Right renal cortex interstitium (tissue), 3 donors: ENCODE measurements around the gene AMZ1. TPM values are rescaled to one million over a fixed set of nuclear protein-coding genes. Genes with fewer than 3 reads are reported as not detected.

Experiments
- DNase-seq, 3 donors: peaks; one replicate each; pipeline ENCODE4 v3.0.0-alpha.2; 2013; ENCODE audit warnings: low read depth in 3 of 3, low spot score in 2 of 3
- polyA plus RNA-seq, 3 donors: library from polyadenylated mRNA; unstranded; fragments of 120-200 nt; gene quantifications; one replicate each; pipeline ENCODE4 v1.2.1, GENCODE V29; 2013; ENCODE audit not compliant: insufficient read length in 3 of 3

AMZ1 gene
- polyA plus RNA-seq, 3 donors, result 0.08 to 0.29 (median 0.27) TPM

- DNase-seq, result no peak
Measured at GRCh38 chr7:2650451-2650850, 37.6 kb upstream of the AMZ1 start.

DNA sequence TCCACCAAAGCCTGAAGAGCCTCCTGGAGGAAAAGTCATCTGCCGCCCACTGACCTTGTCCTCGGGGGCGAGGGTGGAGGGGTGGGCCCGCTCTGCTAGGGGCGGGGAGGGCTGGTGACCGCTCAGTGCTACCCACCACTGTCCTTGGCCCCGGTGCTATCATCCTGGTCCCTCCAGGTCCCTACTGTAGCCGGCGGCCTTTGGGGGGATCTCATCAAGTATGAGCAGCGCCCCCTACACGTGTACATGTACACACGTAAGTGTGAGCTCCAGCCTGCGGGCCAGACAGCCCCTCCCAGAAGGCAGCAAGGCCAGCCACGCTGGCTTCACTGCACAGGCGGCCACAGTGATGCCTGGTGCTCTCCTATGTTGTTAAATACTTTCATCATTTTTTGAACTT, 36.7 kb upstream of the AMZ1 start:
- DNase-seq, result no peak

GRCh38 chr7:2651847-2652735, 35.9 kb upstream of the AMZ1 start:
- DNase-seq, result no peak

- no peak for DNase-seq
Measured at GRCh38 chr7:2652736-2653060, 35.3 kb upstream of the AMZ1 start.

GRCh38 chr7:2654059-2654458, 33.9 kb upstream of the AMZ1 start:
- DNase-seq, result no peak

DNA sequence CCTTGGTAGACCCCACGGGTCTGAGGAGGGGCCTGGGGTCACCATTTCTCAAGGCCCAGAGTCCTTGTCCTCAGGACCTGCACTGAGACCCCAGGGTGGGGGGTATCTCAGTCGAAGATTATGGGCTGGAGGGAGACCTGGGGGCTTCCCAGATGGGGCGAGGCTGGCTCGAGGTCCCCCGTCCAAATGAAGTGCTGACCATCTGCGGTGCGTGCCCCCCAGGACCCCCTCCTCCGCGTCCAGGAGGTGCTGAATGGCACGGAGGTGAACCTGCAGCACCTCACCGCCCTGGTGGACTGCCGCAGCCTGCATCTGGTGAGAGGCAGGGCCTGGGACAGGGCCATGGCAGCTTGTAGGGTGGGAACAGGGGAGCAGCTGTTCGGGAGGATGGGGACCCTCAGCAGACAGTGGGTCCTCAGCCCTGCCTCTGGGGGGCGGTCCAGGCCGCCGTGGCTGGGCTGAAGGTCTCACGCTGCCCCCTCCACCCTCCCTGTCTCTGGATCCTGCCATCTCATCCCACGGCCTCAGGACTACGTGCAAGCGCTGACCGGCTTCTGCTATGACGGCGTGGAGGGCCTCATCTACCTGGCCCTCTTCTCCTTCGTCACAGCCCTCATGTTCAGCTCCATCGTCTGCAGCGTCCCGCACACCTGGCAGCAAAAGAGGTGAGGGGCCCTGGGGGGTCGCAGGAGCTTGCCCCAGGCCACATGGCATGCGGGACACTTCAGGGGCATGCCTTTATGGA, 32.0 kb upstream of the AMZ1 start:
- DNase-seq, result no peak

GRCh38 chr7:2657208-2657607, 30.8 kb upstream of the AMZ1 start:
- no peak for DNase-seq

DNA sequence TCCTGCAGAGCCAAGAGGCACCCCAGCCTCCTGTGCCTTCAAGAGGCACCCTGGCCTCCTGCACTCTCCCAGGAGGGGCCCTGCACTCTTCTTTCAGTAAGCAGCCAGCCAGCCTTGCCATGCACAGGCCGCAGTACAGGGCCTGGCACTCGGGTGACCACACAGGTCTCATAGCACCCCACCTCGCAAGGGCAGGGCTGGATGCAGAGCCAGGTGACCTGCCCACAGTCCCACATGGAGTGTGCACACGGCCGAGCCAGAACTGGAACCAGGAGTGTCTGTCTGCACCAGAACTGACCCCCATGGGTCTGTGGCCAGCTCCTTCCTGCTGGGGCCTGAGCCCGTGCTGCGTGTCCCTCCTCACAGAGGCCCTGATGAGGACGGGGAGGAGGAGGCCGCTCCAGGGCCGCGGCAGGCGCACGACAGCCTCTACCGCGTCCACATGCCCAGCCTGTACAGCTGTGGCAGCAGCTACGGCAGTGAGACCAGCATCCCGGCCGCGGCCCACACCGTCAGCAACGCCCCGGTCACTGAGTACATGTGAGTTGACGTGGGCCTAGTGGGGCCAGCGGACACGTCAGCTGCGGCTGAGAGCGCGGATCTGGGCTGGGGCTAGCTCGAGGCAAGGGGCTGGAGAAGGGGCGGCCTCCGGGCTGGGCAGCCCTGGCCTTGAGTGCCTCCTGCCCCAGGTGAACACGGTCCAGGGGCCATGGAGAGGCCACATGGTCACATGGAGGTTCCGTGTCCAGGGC, 29.9 kb upstream of the AMZ1 start:
- DNase-seq, result no peak

DNA sequence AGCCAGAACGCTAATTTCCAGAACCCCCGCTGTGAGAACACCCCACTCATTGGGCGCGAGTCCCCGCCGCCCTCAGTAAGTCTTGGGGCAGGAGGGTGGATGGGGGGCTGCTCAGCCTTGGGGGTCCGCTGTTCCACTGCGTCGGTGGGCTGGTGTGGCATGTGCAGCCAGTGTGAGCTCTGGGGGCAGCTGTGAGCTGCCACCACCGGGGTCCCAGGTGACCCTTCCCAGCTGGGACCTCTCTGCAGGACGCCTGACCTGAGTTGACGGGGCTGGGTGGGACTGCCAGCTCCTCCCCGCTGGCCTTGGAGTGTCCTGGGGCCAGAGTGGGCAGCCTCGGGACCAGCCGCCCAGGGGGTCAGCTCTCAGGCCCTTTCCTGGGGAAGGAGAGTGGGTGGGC, 29.1 kb upstream of the AMZ1 start:
- no peak for DNase-seq

- DNase-seq, result no peak
Measured at GRCh38 chr7:2659556-2660358, 28.2 kb upstream of the AMZ1 start.

GRCh38 chr7:2660359-2661095, 27.5 kb upstream of the AMZ1 start:
- DNase-seq, result no peak

DNA sequence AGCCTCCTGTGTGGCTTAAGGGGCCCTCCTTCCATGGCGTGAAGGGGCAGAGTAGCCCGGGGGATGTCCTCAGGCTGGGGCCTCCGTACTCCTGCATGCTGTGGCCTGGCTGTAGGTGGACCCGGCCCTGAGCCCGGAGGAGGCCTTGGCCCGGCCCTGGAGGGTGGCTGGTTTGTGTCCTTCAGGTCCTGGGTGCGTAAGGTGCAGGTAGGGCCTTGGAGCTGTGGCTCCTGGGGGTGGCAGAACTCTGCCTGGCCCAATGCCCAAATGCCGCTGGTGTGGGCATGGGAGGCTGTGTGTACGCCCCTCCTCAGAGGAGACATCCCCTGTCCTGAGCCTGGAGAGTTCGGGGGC, 26.9 kb upstream of the AMZ1 start:
- no peak for DNase-seq

DNA sequence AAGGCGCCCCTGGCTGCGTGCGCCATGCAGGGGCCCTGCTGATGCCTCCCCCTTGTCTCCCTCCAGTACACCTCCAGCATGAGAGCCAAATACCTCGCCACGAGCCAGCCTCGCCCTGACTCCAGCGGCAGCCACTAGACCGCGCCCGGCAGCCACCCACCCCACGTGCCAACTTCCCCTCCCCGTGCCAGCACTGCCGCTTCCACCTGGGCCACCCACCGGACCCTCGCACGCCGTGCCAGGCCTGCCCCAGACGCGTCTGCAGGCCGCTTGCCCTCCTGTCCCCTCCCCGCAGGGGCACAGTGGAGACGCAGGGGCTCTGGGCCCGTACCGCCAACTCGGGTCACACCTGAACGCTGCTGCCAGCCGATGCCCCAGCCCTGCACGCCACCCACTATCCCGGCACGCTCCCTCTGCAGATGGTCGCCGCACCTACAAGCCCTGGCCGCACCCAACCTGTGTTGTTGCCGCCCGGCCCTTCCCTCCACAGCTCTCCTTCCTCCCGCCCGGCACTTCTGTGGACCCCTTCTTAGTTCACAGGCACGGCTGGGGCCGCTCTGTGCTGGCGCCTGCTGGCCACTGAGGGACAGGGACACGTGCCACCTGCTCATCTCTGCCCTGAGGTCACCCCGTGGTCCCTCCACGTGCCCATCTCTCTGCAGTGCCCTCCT, 26.3 kb upstream of the AMZ1 start:
- no peak for DNase-seq

DNA sequence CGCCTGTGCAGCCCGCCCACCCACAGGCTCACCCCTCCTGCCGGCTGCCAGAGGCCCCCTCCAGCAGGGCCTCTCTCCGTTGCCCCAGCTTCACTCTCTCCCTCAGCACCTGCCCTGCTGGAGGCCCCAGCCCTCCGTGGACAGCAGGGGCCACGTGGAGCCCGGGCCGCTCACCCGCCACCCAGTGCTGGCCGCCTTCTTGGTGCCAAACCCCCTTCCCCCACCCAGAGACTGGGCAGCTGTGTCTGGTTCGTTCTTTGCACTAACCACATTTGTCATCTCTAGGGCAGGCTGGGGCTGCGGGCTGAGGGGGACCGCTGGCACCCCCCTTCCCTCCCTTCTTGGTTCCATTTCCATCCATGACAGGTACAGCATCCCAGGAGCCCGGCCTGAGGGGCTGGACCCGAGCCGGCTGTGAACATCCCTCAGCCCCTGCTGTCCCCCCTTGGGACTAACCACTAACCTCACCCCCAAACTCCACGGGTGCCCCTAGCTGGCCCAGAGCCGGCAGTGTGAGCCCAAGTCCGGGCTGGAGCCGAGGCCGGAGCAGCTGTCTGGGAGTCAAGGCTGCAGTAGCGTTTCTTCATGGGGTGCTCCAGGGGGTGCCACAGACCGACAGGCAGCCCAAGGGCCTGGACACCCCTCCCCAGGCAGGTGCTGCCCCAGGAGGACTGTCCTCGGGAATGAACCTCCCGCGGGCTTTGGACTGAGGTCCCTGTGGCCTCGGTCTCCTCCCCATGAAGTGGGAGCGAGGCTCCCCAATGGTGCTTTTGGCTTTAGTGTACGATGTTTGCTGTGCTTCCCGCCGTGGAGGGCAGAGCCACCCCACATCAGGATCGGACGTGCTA, 25.5 kb upstream of the AMZ1 start:
- no peak for DNase-seq

DNA sequence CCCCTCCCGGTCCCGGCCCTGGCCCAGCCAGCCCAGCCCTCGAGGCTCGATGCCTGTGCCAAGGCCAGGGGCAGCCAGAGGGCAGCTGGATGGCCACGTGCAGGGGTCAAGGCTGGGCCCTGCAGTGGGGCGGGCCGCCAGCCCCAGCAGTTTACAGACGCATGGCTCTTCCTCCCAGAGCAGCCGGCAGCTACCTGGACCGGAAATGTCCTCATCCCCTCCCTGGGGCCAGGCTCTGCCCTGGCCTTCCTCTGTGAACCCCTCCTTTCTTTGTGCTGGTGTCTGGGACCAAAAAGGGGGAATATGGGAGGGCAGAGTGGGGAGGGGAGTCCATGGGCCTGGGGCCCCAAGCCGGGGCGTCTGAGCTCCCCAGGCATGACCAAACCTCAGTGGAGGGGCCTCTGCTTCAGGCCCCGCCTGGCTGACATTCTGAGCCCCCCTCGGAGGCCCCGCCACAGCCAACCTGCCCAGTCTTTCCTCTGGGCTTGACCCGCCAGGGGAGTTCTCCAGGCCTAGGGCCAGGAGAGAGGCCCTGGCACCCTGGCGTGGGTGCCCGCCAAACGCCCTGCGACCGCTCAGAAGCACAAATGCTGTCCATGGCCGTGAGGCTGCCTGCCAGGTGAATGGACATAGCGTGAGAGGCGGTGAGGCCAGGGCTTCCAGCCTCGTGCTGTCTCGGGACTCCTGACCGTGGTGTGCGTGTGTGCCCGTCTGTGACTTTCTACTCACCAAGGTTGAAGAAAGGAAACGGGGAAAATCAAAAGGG, 24.7 kb upstream of the AMZ1 start:
- no peak for DNase-seq

GRCh38 chr7:2663960-2664359, 24.0 kb upstream of the AMZ1 start:
- DNase-seq, result no peak

DNA sequence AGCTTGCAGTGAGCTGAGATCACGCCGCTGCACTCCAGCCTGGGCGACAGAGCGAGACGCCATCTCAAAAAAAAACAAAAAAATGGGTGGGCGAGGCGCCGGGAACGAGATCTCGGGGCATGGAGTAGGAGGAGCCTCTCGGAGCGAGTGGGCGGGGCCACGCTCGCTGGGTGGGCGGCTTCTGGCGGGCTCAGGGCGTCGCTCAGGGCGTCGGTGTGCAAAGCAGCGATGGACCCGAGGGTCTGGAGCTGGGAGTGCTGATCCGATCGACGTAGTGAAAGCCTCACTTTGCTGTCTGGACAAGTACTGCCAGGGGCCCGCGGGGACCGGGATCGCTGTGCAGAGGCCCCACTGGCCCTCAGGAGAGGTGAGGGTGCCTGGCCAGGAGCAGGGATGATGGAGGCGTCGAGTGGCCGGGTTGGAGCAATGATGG, 22.6 kb upstream of the AMZ1 start:
- DNase-seq, result no peak

DNA sequence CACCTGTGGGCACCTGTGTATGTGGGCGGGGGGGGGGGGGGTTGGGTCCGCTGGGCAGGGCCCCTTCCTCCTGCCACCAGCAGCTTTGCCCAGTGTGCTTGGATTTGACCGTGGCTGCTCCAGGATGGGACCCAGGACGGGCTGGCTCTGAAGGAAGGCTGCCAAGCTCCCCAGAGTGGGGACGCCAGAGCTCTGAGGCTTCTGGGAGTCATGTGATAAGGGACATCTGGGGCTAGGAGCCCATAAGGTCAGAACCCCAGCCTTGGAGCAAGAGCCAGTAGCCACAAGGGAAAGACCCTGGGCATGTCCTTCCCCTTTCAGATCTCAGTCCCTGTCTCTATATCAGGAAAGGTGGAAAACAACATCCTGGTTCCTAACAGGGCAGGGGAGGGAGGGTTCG, 21.8 kb upstream of the AMZ1 start:
- no peak for DNase-seq
